Lower leg skin (tissue), 3 donors: ENCODE measurements around the gene CENPVL3.

Experiments used
- POLR2A ChIP-seq, 2 donors: fragments of 450-650 bp; IDR thresholded peaks; one replicate each; pipeline ENCODE4 v1.6.1; 2016 to 2017; ENCODE audit warnings: antibody characterized with exemption in 2 of 2, mild to moderate bottlenecking in 1 of 2, moderate library complexity in 1 of 2
- TF ChIP-seq, protein P1 (sequence below), 3 donors: fragments of 450-650 bp; IDR thresholded peaks; one replicate each; pipeline ENCODE4 v1.5.1; 2016; ENCODE audit warnings: antibody characterized with exemption in 3 of 3, mild to moderate bottlenecking in 3 of 3, moderate library complexity in 2 of 3

GRCh38 chrX:51598899-51599298, 19.8 kb downstream of the CENPVL3 start:
- TF ChIP-seq, protein P1, sequence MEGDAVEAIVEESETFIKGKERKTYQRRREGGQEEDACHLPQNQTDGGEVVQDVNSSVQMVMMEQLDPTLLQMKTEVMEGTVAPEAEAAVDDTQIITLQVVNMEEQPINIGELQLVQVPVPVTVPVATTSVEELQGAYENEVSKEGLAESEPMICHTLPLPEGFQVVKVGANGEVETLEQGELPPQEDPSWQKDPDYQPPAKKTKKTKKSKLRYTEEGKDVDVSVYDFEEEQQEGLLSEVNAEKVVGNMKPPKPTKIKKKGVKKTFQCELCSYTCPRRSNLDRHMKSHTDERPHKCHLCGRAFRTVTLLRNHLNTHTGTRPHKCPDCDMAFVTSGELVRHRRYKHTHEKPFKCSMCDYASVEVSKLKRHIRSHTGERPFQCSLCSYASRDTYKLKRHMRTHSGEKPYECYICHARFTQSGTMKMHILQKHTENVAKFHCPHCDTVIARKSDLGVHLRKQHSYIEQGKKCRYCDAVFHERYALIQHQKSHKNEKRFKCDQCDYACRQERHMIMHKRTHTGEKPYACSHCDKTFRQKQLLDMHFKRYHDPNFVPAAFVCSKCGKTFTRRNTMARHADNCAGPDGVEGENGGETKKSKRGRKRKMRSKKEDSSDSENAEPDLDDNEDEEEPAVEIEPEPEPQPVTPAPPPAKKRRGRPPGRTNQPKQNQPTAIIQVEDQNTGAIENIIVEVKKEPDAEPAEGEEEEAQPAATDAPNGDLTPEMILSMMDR (IDR thresholded peaks at IDR 0.05) = no peak
- TF ChIP-seq POLR2A (IDR thresholded peaks at IDR 0.05) = no peak
